ENCODE data around the gene LAMB4. TPM values are rescaled to one million over a fixed set of nuclear protein-coding genes. Genes with fewer than 3 reads are reported as not detected.
A peak's percentile ranks its signal among the peaks of the same experiment; 100 is the strongest.

Gene LAMB4
- total RNA-seq, 2 donors from 2014 or later = 0.26 to 2.0 TPM

DNA sequence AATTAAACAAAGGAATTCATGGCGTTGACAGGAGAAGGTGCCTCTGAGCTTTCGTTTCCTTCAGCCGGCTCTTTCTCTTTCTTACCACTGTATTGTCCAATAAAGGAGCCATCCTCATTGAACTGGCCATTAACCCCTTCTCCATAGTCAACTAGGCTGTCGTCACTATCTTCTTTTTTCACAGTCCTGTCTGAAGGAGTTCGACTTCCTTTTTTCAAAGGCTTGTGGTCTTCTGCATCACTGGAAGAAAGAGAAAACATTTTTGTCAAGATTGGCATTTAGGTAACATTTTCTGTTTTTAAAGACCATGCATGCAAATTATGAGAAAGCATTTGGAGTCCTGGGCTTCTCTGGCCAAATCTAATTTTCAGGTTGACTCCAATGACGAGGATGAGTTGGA, 19.7 kb upstream of the LAMB4 start:
- intact Hi-C loops (cut with DNase I) = no loop called here
- ATAC-seq (no peak), DNase-seq (no peak)
- Histone ChIP-seq H3K27me3 (no peaks in the 10 kb centered on the region), H3K4me3 (no peak overlapping the region), H3K9me3 (no peaks in the 10 kb centered on the region), H3K4me1 (no peaks in the 10 kb centered on the region), H3K36me3 (replicated peaks in 1 of 2; ENCODE audit: insufficient read depth in 1 of 2, low read depth in 2 of 2) (no peaks in the 10 kb centered on the region), H3K27ac (no peak overlapping the region)
- WGBS, 2 donors = 51 to 64% methylated on average over 6 of the region's 6 CpGs
- no peak for TF ChIP-seq POLR2A (IDR thresholded peaks at IDR 0.05)
- TF ChIP-seq, protein P1, sequence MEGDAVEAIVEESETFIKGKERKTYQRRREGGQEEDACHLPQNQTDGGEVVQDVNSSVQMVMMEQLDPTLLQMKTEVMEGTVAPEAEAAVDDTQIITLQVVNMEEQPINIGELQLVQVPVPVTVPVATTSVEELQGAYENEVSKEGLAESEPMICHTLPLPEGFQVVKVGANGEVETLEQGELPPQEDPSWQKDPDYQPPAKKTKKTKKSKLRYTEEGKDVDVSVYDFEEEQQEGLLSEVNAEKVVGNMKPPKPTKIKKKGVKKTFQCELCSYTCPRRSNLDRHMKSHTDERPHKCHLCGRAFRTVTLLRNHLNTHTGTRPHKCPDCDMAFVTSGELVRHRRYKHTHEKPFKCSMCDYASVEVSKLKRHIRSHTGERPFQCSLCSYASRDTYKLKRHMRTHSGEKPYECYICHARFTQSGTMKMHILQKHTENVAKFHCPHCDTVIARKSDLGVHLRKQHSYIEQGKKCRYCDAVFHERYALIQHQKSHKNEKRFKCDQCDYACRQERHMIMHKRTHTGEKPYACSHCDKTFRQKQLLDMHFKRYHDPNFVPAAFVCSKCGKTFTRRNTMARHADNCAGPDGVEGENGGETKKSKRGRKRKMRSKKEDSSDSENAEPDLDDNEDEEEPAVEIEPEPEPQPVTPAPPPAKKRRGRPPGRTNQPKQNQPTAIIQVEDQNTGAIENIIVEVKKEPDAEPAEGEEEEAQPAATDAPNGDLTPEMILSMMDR (IDR thresholded peaks at IDR 0.05) = no peak

DNA sequence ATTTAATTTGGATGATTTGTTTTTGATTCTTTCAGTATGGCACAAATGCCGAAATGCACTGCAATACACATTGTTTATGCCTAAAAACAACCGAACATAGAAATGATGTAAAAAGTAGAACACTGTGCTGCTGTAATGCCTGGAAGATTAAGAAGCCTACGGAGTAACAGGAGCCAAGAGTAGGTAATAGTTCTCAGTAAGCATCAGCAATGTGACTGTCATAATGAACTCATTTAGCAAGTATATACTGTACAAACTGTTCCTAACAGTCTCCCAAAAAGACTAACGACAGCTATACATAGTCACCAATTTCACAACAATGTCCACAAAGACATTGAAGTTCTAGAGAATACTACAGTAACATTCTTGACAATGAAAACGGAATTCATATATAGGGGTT, 19.0 kb upstream of the LAMB4 start:
- Histone ChIP-seq H3K4me3 (no peak overlapping the region), H3K27ac (no peak overlapping the region), H3K36me3 (replicated peaks in 1 of 2; ENCODE audit: insufficient read depth in 1 of 2, low read depth in 2 of 2) (no peaks in the 10 kb centered on the region), H3K4me1 (no peaks in the 10 kb centered on the region), H3K27me3 (no peaks in the 10 kb centered on the region), H3K9me3 (no peaks in the 10 kb centered on the region)
- ATAC-seq (no peak), DNase-seq (no peak)
- intact Hi-C loops (cut with DNase I) = no loop called here
- no peak for TF ChIP-seq POLR2A (IDR thresholded peaks at IDR 0.05)
- TF ChIP-seq, protein P1 (IDR thresholded peaks at IDR 0.05) = no peak
- WGBS, 2 donors = 88 to 93% methylated on average over 5 of the region's 5 CpGs

DNA sequence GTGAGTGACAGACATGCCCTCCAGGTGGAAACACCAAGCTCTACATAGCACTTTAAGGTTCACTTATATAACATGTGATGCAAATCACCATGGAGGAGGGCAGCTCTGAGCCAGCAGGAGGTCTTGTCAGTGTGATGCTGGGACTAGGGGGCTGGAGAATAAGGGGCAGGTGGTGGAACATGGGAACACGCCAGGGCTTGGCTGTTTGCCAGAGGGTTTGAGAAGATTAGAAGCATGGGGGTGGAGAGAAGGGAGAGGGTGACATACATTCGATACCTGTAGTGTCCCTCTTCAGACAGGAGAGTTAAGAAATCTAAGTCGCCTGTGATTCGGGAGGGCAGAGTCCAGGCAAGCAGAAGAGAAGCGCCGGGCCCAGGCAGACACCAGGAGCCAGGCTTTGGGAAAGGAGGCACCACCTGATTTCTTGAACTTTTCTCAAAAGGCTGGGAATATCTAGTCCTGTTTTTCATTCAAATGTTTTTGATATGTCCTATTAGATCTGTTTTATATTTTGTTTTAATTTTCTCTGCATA, 16.9 kb upstream of the LAMB4 start:
- DNase-seq = peak in 1 of 4 donors; percentile 22
- ATAC-seq = no peak
- Histone ChIP-seq H3K27ac (no peak overlapping the region), H3K9me3 (no peaks in the 10 kb centered on the region), H3K4me1 (no peaks in the 10 kb centered on the region), H3K27me3 (no peaks in the 10 kb centered on the region), H3K36me3 (replicated peaks in 1 of 2; ENCODE audit: insufficient read depth in 1 of 2, low read depth in 2 of 2) (no peaks in the 10 kb centered on the region), H3K4me3 (no peak overlapping the region)
- 79 to 88% methylated on average over 6 of the region's 6 CpGs for WGBS, 2 donors
- TF ChIP-seq, protein P1 (IDR thresholded peaks at IDR 0.05) = no peak
- no peak for TF ChIP-seq POLR2A (IDR thresholded peaks at IDR 0.05)
- intact Hi-C loops (cut with DNase I) = no loop called here

DNA sequence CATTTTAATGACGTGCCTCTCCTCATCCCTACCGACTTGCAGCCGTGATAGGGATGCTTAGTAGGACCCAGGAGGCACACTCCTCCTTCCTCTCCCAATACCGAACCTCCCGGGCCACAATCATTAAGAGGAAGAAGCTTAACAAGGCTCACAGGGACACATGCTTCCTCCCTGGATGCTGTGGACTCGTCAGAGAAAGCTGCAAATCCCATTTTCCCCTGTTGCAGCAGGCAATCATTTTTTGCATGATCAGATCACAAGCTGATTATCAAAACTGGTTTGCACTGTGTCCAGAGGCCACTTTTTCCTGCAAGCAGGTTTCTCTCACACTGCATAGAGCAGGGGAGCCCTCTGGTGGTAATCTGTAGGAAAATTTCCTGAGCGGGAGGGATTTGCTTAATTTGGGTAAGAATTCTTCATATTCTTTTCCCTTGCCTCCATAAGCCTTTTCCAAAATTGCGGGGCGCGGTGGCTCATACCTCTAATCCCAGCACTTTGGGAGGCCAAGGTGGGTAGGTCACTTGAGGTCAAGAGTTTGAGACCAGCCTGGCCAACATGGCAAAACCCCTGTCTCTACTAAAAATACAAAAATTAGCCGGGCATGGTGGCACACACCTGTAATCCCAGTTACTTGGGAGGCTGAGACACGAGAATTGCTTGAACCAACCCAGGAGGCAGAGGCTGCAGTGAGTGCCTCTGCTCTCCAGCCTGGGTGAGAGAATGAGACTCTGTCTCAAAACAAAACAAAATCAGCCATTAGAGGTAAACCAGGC, 16.1 kb upstream of the LAMB4 start:
- DNase-seq (peak; percentile 48 to 66 (median 60)), ATAC-seq (peak; percentile 85)
- Histone ChIP-seq H3K36me3 (replicated peaks in 1 of 2; ENCODE audit: insufficient read depth in 1 of 2, low read depth in 2 of 2) (no peaks in the 10 kb centered on the region), H3K27ac (no peak overlapping the region), H3K4me1 (no peaks in the 10 kb centered on the region), H3K27me3 (no peaks in the 10 kb centered on the region), H3K4me3 (no peak overlapping the region), H3K9me3 (no peaks in the 10 kb centered on the region)
- intact Hi-C loops (cut with DNase I) = no loop called here
- WGBS, 2 donors = 38 to 44% methylated on average over 12 of the region's 12 CpGs
- no peak for TF ChIP-seq POLR2A (IDR thresholded peaks at IDR 0.05)
- TF ChIP-seq, protein P1 (IDR thresholded peaks at IDR 0.05) = peak; percentile 65 to 83 (median 81)

DNA sequence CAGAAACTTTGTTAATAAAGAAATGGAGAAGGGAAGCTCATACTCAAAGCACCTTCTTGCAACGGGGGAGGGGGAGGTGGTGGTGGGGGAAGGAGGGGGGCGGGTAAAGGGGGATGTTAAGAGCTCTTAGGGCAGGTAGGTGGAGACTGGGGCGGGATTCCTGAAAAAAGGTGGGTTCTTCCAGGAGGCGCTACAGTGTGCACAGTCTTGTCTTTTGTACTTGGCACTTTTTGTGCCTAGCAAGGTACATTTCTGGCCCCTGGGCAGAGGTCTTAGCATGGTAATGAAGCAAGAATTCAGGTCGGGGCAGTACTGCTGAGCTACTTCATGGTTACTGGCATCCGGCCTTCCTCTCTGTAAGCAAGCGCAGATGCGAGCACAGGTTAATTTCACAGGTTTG, 15.2 kb upstream of the LAMB4 start:
- Histone ChIP-seq H3K9me3 (no peaks in the 10 kb centered on the region), H3K27me3 (no peaks in the 10 kb centered on the region), H3K27ac (no peak overlapping the region), H3K4me3 (no peak overlapping the region), H3K36me3 (replicated peaks in 1 of 2; ENCODE audit: insufficient read depth in 1 of 2, low read depth in 2 of 2) (no peaks in the 10 kb centered on the region), H3K4me1 (no peaks in the 10 kb centered on the region)
- intact Hi-C loops (cut with DNase I) = no loop called here
- WGBS, 2 donors = 82 to 84% methylated on average over 8 of the region's 8 CpGs
- DNase-seq (no peak), ATAC-seq (no peak)
- TF ChIP-seq POLR2A (IDR thresholded peaks at IDR 0.05) = no peak
- TF ChIP-seq, protein P1 (IDR thresholded peaks at IDR 0.05) = no peak

Data from body of pancreas (tissue), 4 donors.